HEK293 (cell line): Measurements from ENCODE around the gene KCNG3.

Experiments
- CTCF ChIP-seq: fragments of 450-650 bp; formaldehyde crosslinking; IDR thresholded peaks from 2 replicates; pipeline ENCODE4 v1.5.1; 2016; ENCODE audit warnings: missing biosample characterization, missing genetic modification characterization
- MEIS1 ChIP-seq: sonication (generic); formaldehyde crosslinking; IDR thresholded peaks from 2 replicates; pipeline ENCODE4 v1.8.1; 2022; ENCODE audit warnings: missing genetic modification reagents, mild to moderate bottlenecking, borderline replicate concordance
- SALL2 ChIP-seq: fragments of 450-650 bp; formaldehyde crosslinking; IDR thresholded peaks from 2 replicates; pipeline ENCODE4 v1.5.0; 2017; ENCODE audit warnings: missing biosample characterization, mild to moderate bottlenecking, missing genetic modification characterization, borderline replicate concordance
- ZBTB8A ChIP-seq: fragments of 450-650 bp; formaldehyde crosslinking; IDR thresholded peaks from 2 replicates; pipeline ENCODE4 v1.5.1; 2016; ENCODE audit warnings: missing biosample characterization, missing genetic modification characterization
- ZFP41 ChIP-seq: fragments of 450-650 bp; formaldehyde crosslinking; IDR thresholded peaks from 2 replicates; pipeline ENCODE4 v1.5.1; 2016; ENCODE audit warnings: missing biosample characterization, missing genetic modification characterization, borderline replicate concordance
- ZNF654 ChIP-seq: fragments of 450-650 bp; formaldehyde crosslinking; IDR thresholded peaks from 2 replicates; pipeline ENCODE4 v1.5.1; 2016; ENCODE audit warnings: low read depth, missing biosample characterization, missing genetic modification characterization

DNA sequence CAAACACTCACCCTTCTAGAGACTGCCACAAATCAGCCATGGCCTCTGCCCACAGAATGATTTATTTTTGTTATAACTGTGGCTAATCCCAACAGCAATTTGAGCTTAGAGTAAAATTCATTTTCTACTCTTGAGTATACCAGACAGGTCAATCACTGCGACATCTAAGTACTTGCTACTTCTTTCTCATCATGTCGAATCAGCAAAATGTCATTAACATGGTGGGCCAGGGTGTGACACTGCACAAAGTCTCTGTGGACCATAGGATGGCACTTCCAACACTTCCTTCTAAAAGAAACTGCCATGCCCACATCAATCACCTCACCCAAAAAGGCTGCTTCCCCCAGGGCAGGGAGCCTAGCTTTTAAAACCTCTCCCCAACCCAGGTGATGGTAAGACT lies 64.4 kb downstream of the KCNG3 start:
- TF ChIP-seq MEIS1 (CRISPR knock-in tag), result no peak
- no peak for TF ChIP-seq ZFP41 (tag by site-specific recombination)
- no peak for TF ChIP-seq CTCF (tag by site-specific recombination)
- TF ChIP-seq SALL2 (tag by site-specific recombination), result no peak
- TF ChIP-seq ZBTB8A (tag by site-specific recombination), result no peak
- no peak for TF ChIP-seq ZNF654 (tag by site-specific recombination)
